Mesendoderm (in vitro differentiated cells): ENCODE results near the gene CNDP1.

Source experiments
- DNase-seq: peaks from one replicate; pipeline ENCODE4 v3.0.0; 2013
- H2AK5ac ChIP-seq: 2 replicates; pipeline ENCODE4 v1.6.1; 2013; ENCODE audit warnings: low read length, inconsistent platforms
- H2BK120ac ChIP-seq: 2 replicates; pipeline ENCODE4 v1.6.1; 2013; ENCODE audit warnings: low read depth, mild to moderate bottlenecking, low read length, moderate library complexity, mixed read lengths
- H2BK15ac ChIP-seq: replicated peaks from 2 replicates; pipeline ENCODE4 v1.6.1; 2013; ENCODE audit warnings: low read depth, mild to moderate bottlenecking, moderate library complexity
- H2BK5ac ChIP-seq: 2 replicates; pipeline ENCODE4 v1.6.1; 2013; ENCODE audit warnings: low read length, inconsistent platforms
- H3K18ac ChIP-seq: 2 replicates; pipeline ENCODE4 v1.6.1; 2013; ENCODE audit warnings: mild to moderate bottlenecking, low read length, mixed read lengths
- H3K23ac ChIP-seq: one replicate; pipeline ENCODE4 v1.6.1; 2013; ENCODE audit warnings: low read length
- H3K27ac ChIP-seq: 2 replicates; pipeline ENCODE4 v1.5.1; 2013; ENCODE audit warnings: low read depth, mild to moderate bottlenecking, inconsistent platforms, low read length, moderate library complexity
- H3K27me3 ChIP-seq: 2 replicates; pipeline ENCODE4 v1.6.1; 2013; ENCODE audit warnings: low read length, control low read depth, mild to moderate bottlenecking, inconsistent platforms; ENCODE audit not compliant: insufficient read depth, poor library complexity
- H3K36me3 ChIP-seq: 2 replicates; pipeline ENCODE4 v1.6.1; 2013; ENCODE audit warnings: low read length, inconsistent platforms; ENCODE audit not compliant: control insufficient read depth, insufficient read depth
- H3K4ac ChIP-seq: one replicate; pipeline ENCODE4 v1.6.1; 2013; ENCODE audit warnings: low read depth, mild to moderate bottlenecking, low read length, moderate library complexity
- H3K4me1 ChIP-seq: 2 replicates; pipeline ENCODE4 v1.6.1; 2013; ENCODE audit warnings: low read depth, low read length, inconsistent platforms; ENCODE audit not compliant: control insufficient read depth
- H3K4me2 ChIP-seq: 2 replicates; pipeline ENCODE4 v1.6.1; 2013; ENCODE audit warnings: low read length
- H3K4me3 ChIP-seq: 2 replicates; pipeline ENCODE4 v1.5.1; 2013; ENCODE audit warnings: mild to moderate bottlenecking, low read length
- H3K56ac ChIP-seq: one replicate; pipeline ENCODE4 v1.6.1; 2013; ENCODE audit warnings: low read length
- H3K79me1 ChIP-seq: 2 replicates; pipeline ENCODE4 v1.6.1; 2013; ENCODE audit warnings: low read length, inconsistent platforms
- H3K79me2 ChIP-seq: 2 replicates; pipeline ENCODE4 v1.6.1; 2013; ENCODE audit warnings: mild to moderate bottlenecking, low read length; ENCODE audit not compliant: control insufficient read depth, insufficient read depth
- H3K9ac ChIP-seq: 2 replicates; pipeline ENCODE4 v1.6.1; 2013; ENCODE audit warnings: low read length, inconsistent platforms
- H4K5ac ChIP-seq: one replicate; pipeline ENCODE4 v1.6.1; 2013; ENCODE audit warnings: low read length
- H4K8ac ChIP-seq: one replicate; pipeline ENCODE4 v1.6.1; 2013; ENCODE audit warnings: low read depth, mild to moderate bottlenecking, control low read depth, low read length, moderate library complexity
- WGBS: extraction: QIAGEN DNeasy Blood & Tissue Kit; methylation state at CpG from one replicate; pipeline ENCODE4 v1.1.7; 2013; ENCODE audit warnings: low lambda C conversion rate, missing lambda C conversion rate; ENCODE audit not compliant: insufficient coverage; ENCODE audit errors: extremely low coverage; 5-methylcytosine and 5-hydroxymethylcytosine counted together

CNDP1 gene

GRCh38 chr18:74624466-74624865 is 90.2 kb downstream of the CNDP1 start:
- DNase-seq: no peak
- H3K18ac ChIP-seq: no peak overlapping the region
- no peaks in the 10 kb centered on the region for H3K79me2 ChIP-seq
- no peak overlapping the region for H2BK120ac ChIP-seq
- H3K23ac ChIP-seq: no peak overlapping the region
- H2BK15ac ChIP-seq: no peak overlapping the region
- H3K4me1 ChIP-seq: peaks cover 2% of the 10 kb centered on the region
- no peaks in the 10 kb centered on the region for H3K36me3 ChIP-seq
- H2AK5ac ChIP-seq: no peak overlapping the region
- no peak overlapping the region for H3K4me2 ChIP-seq
- no peak overlapping the region for H4K5ac ChIP-seq
- no peaks in the 10 kb centered on the region for H3K27me3 ChIP-seq
- no CpG with 5 or more reads among the region's 8 CpGs for WGBS
- no peak overlapping the region for H3K56ac ChIP-seq
- H3K79me1 ChIP-seq: peaks cover 7% of the 10 kb centered on the region
- H3K27ac ChIP-seq: no peak overlapping the region
- no peak overlapping the region for H4K8ac ChIP-seq
- no peak overlapping the region for H3K4me3 ChIP-seq
- no peak overlapping the region for H3K9ac ChIP-seq
- no peak overlapping the region for H2BK5ac ChIP-seq
- H3K4ac ChIP-seq: no peak overlapping the region

GRCh38 chr18:74625157-74625556 is 90.9 kb downstream of the CNDP1 start:
- Histone ChIP-seq H3K56ac (no peak overlapping the region), H2BK120ac (no peak overlapping the region), H2BK5ac (no peak overlapping the region), H3K4ac (no peak overlapping the region), H3K4me2 (no peak overlapping the region), H3K27ac (no peak overlapping the region), H4K5ac (no peak overlapping the region), H3K23ac (no peak overlapping the region), H2AK5ac (no peak overlapping the region), H3K79me1 (peaks cover 7% of the 10 kb centered on the region), H3K9ac (no peak overlapping the region), H3K4me3 (no peak overlapping the region), H3K36me3 (no peaks in the 10 kb centered on the region), H3K18ac (no peak overlapping the region), H4K8ac (no peak overlapping the region), H2BK15ac (no peak overlapping the region), H3K27me3 (no peaks in the 10 kb centered on the region), H3K79me2 (no peaks in the 10 kb centered on the region), H3K4me1 (peaks cover 2% of the 10 kb centered on the region)
- DNase-seq: no peak
- WGBS: no CpG with 5 or more reads among the region's 5 CpGs

GRCh38 chr18:74626049-74626874 is 92.0 kb downstream of the CNDP1 start:
- H2BK5ac ChIP-seq: no peak overlapping the region
- H3K36me3 ChIP-seq: no peaks in the 10 kb centered on the region
- H3K79me2 ChIP-seq: no peaks in the 10 kb centered on the region
- H4K5ac ChIP-seq: no peak overlapping the region
- no peak overlapping the region for H3K9ac ChIP-seq
- no peak for DNase-seq
- H2BK120ac ChIP-seq: no peak overlapping the region
- no CpG with 5 or more reads among the region's 9 CpGs for WGBS
- no peak overlapping the region for H3K4ac ChIP-seq
- H3K4me1 ChIP-seq: peaks cover 2% of the 10 kb centered on the region
- H3K18ac ChIP-seq: no peak overlapping the region
- peaks cover 6% of the 10 kb centered on the region for H3K79me1 ChIP-seq
- no peak overlapping the region for H3K56ac ChIP-seq
- no peak overlapping the region for H2BK15ac ChIP-seq
- no peak overlapping the region for H4K8ac ChIP-seq
- no peak overlapping the region for H3K27ac ChIP-seq
- no peaks in the 10 kb centered on the region for H3K27me3 ChIP-seq
- H2AK5ac ChIP-seq: no peak overlapping the region
- no peak overlapping the region for H3K23ac ChIP-seq
- no peak overlapping the region for H3K4me2 ChIP-seq
- no peak overlapping the region for H3K4me3 ChIP-seq

- no peak overlapping the region for H4K5ac ChIP-seq
- no peaks in the 10 kb centered on the region for H3K79me2 ChIP-seq
These were observed 96.5 kb downstream of the CNDP1 start for GRCh38 chr18:74630804-74631203.

GRCh38 chr18:74631212-74631611 is 96.9 kb downstream of the CNDP1 start:
- Histone ChIP-seq H3K4ac (no peak overlapping the region), H3K56ac (no peak overlapping the region), H2BK15ac (no peak overlapping the region), H3K4me3 (no peak overlapping the region), H2BK5ac (no peak overlapping the region), H3K4me1 (no peaks in the 10 kb centered on the region), H3K9ac (no peak overlapping the region), H3K18ac (no peak overlapping the region), H3K27ac (no peak overlapping the region), H3K36me3 (no peaks in the 10 kb centered on the region), H4K8ac (no peak overlapping the region), H2AK5ac (no peak overlapping the region), H3K27me3 (no peaks in the 10 kb centered on the region), H3K79me1 (peaks cover 2% of the 10 kb centered on the region), H2BK120ac (no peak overlapping the region), H4K5ac (no peak overlapping the region), H3K23ac (no peak overlapping the region), H3K79me2 (no peaks in the 10 kb centered on the region), H3K4me2 (no peak overlapping the region)
- no CpG with 5 or more reads among the region's 2 CpGs for WGBS
- no peak for DNase-seq

More at GRCh38 chr18:74630804-74631203, 96.5 kb downstream of the CNDP1 start:
- DNase-seq: no peak
- Histone ChIP-seq H3K23ac (no peak overlapping the region), H2BK15ac (no peak overlapping the region), H2AK5ac (no peak overlapping the region), H3K79me1 (peaks cover 2% of the 10 kb centered on the region), H2BK5ac (no peak overlapping the region), H3K56ac (no peak overlapping the region), H3K4me1 (no peaks in the 10 kb centered on the region), H3K27ac (no peak overlapping the region), H3K4me3 (no peak overlapping the region), H3K18ac (no peak overlapping the region), H2BK120ac (no peak overlapping the region), H3K4ac (no peak overlapping the region), H4K8ac (no peak overlapping the region), H3K36me3 (no peaks in the 10 kb centered on the region), H3K27me3 (no peaks in the 10 kb centered on the region), H3K4me2 (no peak overlapping the region), H3K9ac (no peak overlapping the region)
- WGBS: no CpG with 5 or more reads among the region's 6 CpGs
